Liver (tissue), 9 donors: ENCODE data around the gene BTBD9. TPM values are rescaled to one million over a fixed set of nuclear protein-coding genes. Genes with fewer than 3 reads are reported as not detected.
A peak's percentile ranks its signal among the peaks of the same experiment; 100 is the strongest.
"Not testable (repeated sequence)": the region's sequence is repeated elsewhere in the genome, so short reads cannot be mapped to it uniquely, and the experiment has no call there.

Source experiments
- DNase-seq: peaks from one replicate; pipeline ENCODE4 v3.0.0-alpha.2; 2017; ENCODE audit warnings: low spot score
- H3K27ac ChIP-seq, 2 donors: one replicate each; pipeline ENCODE4 v1.7.0; 2013; ENCODE audit warnings: inconsistent platforms in 2 of 2, low read length in 2 of 2, control low read depth in 1 of 2, low read depth in 1 of 2, mild to moderate bottlenecking in 1 of 2
- H3K27me3 ChIP-seq, 4 donors: one replicate each; pipeline versions ENCODE4 v1.6.1 to v1.7.0; 2013; ENCODE audit warnings: low read length in 3 of 4, inconsistent platforms in 1 of 4, mild to moderate bottlenecking in 1 of 4, moderate library complexity in 1 of 4; ENCODE audit not compliant: control insufficient read depth in 4 of 4, insufficient read depth in 4 of 4
- H3K36me3 ChIP-seq, 4 donors: one replicate each; pipeline versions ENCODE4 v1.6.1 to v1.7.0; 2013; ENCODE audit warnings: low read length in 3 of 4, mild to moderate bottlenecking in 3 of 4, low read depth in 1 of 4, moderate library complexity in 1 of 4; ENCODE audit not compliant: control insufficient read depth in 4 of 4, insufficient read depth in 3 of 4
- H3K4me1 ChIP-seq, 4 donors: one replicate each; pipeline versions ENCODE4 v1.6.1 to v1.7.0; 2013; ENCODE audit warnings: low read length in 3 of 4, mild to moderate bottlenecking in 3 of 4, moderate library complexity in 1 of 4; ENCODE audit not compliant: control insufficient read depth in 4 of 4, insufficient read depth in 4 of 4
- H3K4me3 ChIP-seq, 3 donors: one replicate each; pipeline versions ENCODE4 v1.6.1 to v1.7.0; 2013; ENCODE audit warnings: low read length in 3 of 3, control low read depth in 1 of 3, low read depth in 1 of 3, mild to moderate bottlenecking in 1 of 3
- H3K9ac ChIP-seq, 2 donors: one replicate each; pipeline ENCODE4 v1.7.0; 2013; ENCODE audit warnings: low read length in 2 of 2, mild to moderate bottlenecking in 2 of 2, moderate library complexity in 2 of 2, control low read depth in 1 of 2, low read depth in 1 of 2
- H3K9me3 ChIP-seq, 4 donors: one replicate each; pipeline versions ENCODE4 v1.6.1 to v1.7.0; 2013; ENCODE audit warnings: low read length in 3 of 4; ENCODE audit not compliant: control insufficient read depth in 4 of 4
- CTCF ChIP-seq: fragments of 150-350 bp; IDR thresholded peaks from 2 replicates; pipeline ENCODE4 v1.5.1; 2017; ENCODE audit warnings: improper control_type of control experiment, low read depth, low read length; ENCODE audit not compliant: missing input control
- EGR1 ChIP-seq, 2 donors: IDR thresholded peaks; 2 replicates each; pipeline ENCODE4 v1.6.1; 2016 to 2018; ENCODE audit warnings: antibody characterized with exemption in 2 of 2, low read depth in 2 of 2
- FOXA2 ChIP-seq: IDR thresholded peaks from 2 replicates; pipeline ENCODE4 v1.6.1; 2016; ENCODE audit warnings: antibody characterized with exemption
- HNF4A ChIP-seq, 2 donors: conservative IDR thresholded peaks; 2 replicates each; pipeline ENCODE4 v1.6.1; 2016; ENCODE audit warnings: antibody characterized with exemption in 2 of 2, mild to moderate bottlenecking in 2 of 2
- MAX ChIP-seq: IDR thresholded peaks from 2 replicates; pipeline ENCODE4 v1.6.1; 2016; ENCODE audit warnings: antibody characterized with exemption
- REST ChIP-seq: IDR thresholded peaks from 2 replicates; pipeline ENCODE4 v1.6.1; 2016; ENCODE audit warnings: antibody characterized with exemption, mild to moderate bottlenecking
- ZBTB33 ChIP-seq: IDR thresholded peaks from 2 replicates; pipeline ENCODE4 v1.6.1; 2016; ENCODE audit warnings: antibody characterized with exemption
- WGBS: extraction: QIAGEN DNeasy Blood & Tissue Kit; methylation state at CpG from one replicate; pipeline ENCODE4 v1.1.7; 2013; 5-methylcytosine and 5-hydroxymethylcytosine counted together
- polyA plus RNA-seq, 2 donors: library from polyadenylated mRNA; stranded (reverse) in 1 of 2; unstranded in 1 of 2; fragments of 200-250 nt in 1 of 2; fragments of >200 nt in 1 of 2; fragmentation: Nextera tagmentation in 1 of 2; extraction: Ambion mirVana in 1 of 2; gene quantifications; one replicate each; pipeline versions ENCODE4 v1.2.1 to v1.2.3, GENCODE V29; 2013 to 2015
- total RNA-seq, 2 donors: library from RNA; depleted of rRNA; stranded (reverse); fragments of >200 nt; gene quantifications; one replicate each; pipeline ENCODE4 v1.2.3, GENCODE V29; 2014
- donor health status: healthy.
- donor health status: healthy.
- donor health status: healthy.
- donor health status: healthy.
- donor health status: healthy.

The BTBD9 gene
- total and polyA plus RNA-seq, 4 donors = 2.0 to 12.4 (median 5.7) TPM

- 94% methylated on average over 8 of the region's 8 CpGs for WGBS
- not testable (repeated sequence) for DNase-seq
Measured at GRCh38 chr6:38347829-38348228, 291.9 kb downstream of the BTBD9 start.

GRCh38 chr6:38346291-38347079, 293.2 kb downstream of the BTBD9 start:
- Histone ChIP-seq H3K27me3 (no peaks in the 10 kb centered on the region), H3K4me1 (peaks cover 0 to 2% (median 0%) of the 10 kb centered on the region in 4 donors), H3K9ac (no peak overlapping the region), H3K4me3 (no peak overlapping the region), H3K27ac (no peak overlapping the region), H3K36me3 (no peaks in the 10 kb centered on the region), H3K9me3 (no peaks in the 10 kb centered on the region)
- DNase-seq = no peak
- WGBS = 90% methylated on average over 5 of the region's 5 CpGs
- TF ChIP-seq EGR1 (IDR thresholded peaks at IDR 0.05; ENCODE audit: low read depth in 2 of 2) = no peak
- TF ChIP-seq HNF4A (conservative IDR thresholded peaks at IDR 0.05) = no peak
- no peak for TF ChIP-seq CTCF
- no peak for TF ChIP-seq ZBTB33
- TF ChIP-seq FOXA2 = no peak

More at GRCh38 chr6:38347829-38348228, 291.9 kb downstream of the BTBD9 start:
- not testable (repeated sequence) for H3K27ac ChIP-seq, H3K36me3 ChIP-seq, H3K27me3 ChIP-seq, H3K4me1 ChIP-seq, H3K9ac ChIP-seq, H3K9me3 ChIP-seq, H3K4me3 ChIP-seq
- TF ChIP-seq REST = peak; percentile 32

- Histone ChIP-seq H3K4me3 (no peak overlapping the region), H3K9ac (no peak overlapping the region), H3K4me1 (peaks cover 0 to 2% (median 0%) of the 10 kb centered on the region in 4 donors), H3K36me3 (no peaks in the 10 kb centered on the region), H3K27ac (no peak overlapping the region), H3K9me3 (no peaks in the 10 kb centered on the region), H3K27me3 (no peaks in the 10 kb centered on the region)
- TF ChIP-seq FOXA2 = no peak
- TF ChIP-seq MAX = no peak
- 91% methylated on average over 5 of the region's 5 CpGs for whole genome bisulfite sequencing
- DNase-seq = no peak
Measured at GRCh38 chr6:38345586-38345985, 294.1 kb downstream of the BTBD9 start.
